K562 (cell line): Measurements from ENCODE around the gene TLR8.

Source experiments
- FOXK1 ChIP-seq: sonication (generic); formaldehyde crosslinking; IDR thresholded peaks from 2 replicates; pipeline ENCODE4 v1.8.0; 2022; ENCODE audit warnings: missing genetic modification reagents, mild to moderate bottlenecking, borderline replicate concordance
- MCM2 ChIP-seq: fragments of 450-650 bp; IDR thresholded peaks from 2 replicates; pipeline ENCODE4 v1.6.1; 2017; ENCODE audit warnings: low read depth, mild to moderate bottlenecking
- NBN ChIP-seq: fragments of 450-650 bp; IDR thresholded peaks from 2 replicates; pipeline ENCODE4 v1.6.1; 2016; ENCODE audit warnings: low read depth, mild to moderate bottlenecking
- NFYB ChIP-seq: IDR thresholded peaks from 2 replicates; pipeline ENCODE4 v1.6.1; 2011; ENCODE audit warnings: mild to moderate bottlenecking, moderate library complexity; ENCODE audit not compliant: insufficient read length; ENCODE audit errors: extremely low read depth
- SMC3 ChIP-seq: conservative IDR thresholded peaks from 2 replicates; pipeline ENCODE4 v1.6.1; 2011; ENCODE audit warnings: low read depth, low read length, improper control_type of control experiment; ENCODE audit not compliant: insufficient read depth
- THRAP3 ChIP-seq: fragments of 450-650 bp; IDR thresholded peaks from 2 replicates; pipeline ENCODE4 v1.6.1; 2016; ENCODE audit warnings: mild to moderate bottlenecking, inconsistent platforms, borderline replicate concordance
- ZC3H4 ChIP-seq: sonication (generic); formaldehyde crosslinking; IDR thresholded peaks from 2 replicates; pipeline ENCODE4 v1.9.0; 2021; ENCODE audit warnings: missing genetic modification reagents, borderline replicate concordance
- ZFP1 ChIP-seq: fragments of 450-650 bp; formaldehyde crosslinking; IDR thresholded peaks from 2 replicates; pipeline ENCODE4 v1.4.0; 2020; ENCODE audit warnings: mild to moderate bottlenecking, mixed read lengths
- TF ChIP-seq, protein P1 (sequence below): fragments of 250-450 bp; sonication (Bioruptor Pico); IDR thresholded peaks from 2 replicates; pipeline ENCODE4 v1.4.0; 2020
- TF ChIP-seq, protein P2 (sequence below): sonication (generic); formaldehyde crosslinking; IDR thresholded peaks from 2 replicates; pipeline ENCODE4 v1.5.0; 2020; ENCODE audit warnings: missing genetic modification reagents
- TF ChIP-seq, protein P3 (sequence below), 3 experiments: IDR thresholded peaks in 2 of 3; conservative IDR thresholded peaks in 1 of 3; 2 replicates each; pipeline ENCODE4 v1.5.1; 2011 to 2012; ENCODE audit warnings: low read length in 3 of 3, mild to moderate bottlenecking in 3 of 3, control low read depth in 2 of 3, improper control_type of control experiment in 1 of 3, inconsistent platforms in 1 of 3, low read depth in 1 of 3, mixed read lengths in 1 of 3, moderate library complexity in 1 of 3; ENCODE audit not compliant: insufficient read depth in 2 of 3
- TF ChIP-seq, protein P4 (sequence below): sonication (generic); formaldehyde crosslinking; IDR thresholded peaks from 2 replicates; pipeline ENCODE4 v1.8.1; 2022; ENCODE audit warnings: missing genetic modification reagents
- TF ChIP-seq, protein P5 (sequence below): sonication (generic); formaldehyde crosslinking; IDR thresholded peaks from 2 replicates; pipeline ENCODE4 v1.8.0; 2022; ENCODE audit warnings: mild to moderate bottlenecking, missing genetic modification reagents, borderline replicate concordance
- TF ChIP-seq, protein P6 (sequence below): sonication (generic); formaldehyde crosslinking; IDR thresholded peaks from 2 replicates; pipeline ENCODE4 v1.4.0; 2020; ENCODE audit warnings: mild to moderate bottlenecking, missing genetic modification reagents

DNA sequence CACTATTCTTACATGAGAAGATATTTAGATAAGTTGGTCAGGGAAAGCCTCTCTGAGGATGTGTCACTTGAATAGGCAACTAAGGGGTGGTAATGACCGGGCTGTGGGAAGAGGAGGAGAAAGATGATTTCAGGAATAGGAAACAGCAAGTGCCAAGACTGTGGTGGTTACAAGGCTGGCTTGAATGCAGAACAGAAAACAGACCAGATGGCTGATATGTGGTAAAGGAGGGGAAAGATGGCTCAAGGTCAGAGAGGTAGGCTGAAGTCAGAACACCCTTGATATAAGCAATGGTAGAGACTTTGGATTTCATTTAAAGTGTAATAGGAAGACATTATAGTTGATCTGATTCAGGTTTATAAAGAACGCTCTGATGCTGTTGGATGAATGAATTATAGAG lies 24.5 kb upstream of the TLR8 start:
- TF ChIP-seq, protein P1, sequence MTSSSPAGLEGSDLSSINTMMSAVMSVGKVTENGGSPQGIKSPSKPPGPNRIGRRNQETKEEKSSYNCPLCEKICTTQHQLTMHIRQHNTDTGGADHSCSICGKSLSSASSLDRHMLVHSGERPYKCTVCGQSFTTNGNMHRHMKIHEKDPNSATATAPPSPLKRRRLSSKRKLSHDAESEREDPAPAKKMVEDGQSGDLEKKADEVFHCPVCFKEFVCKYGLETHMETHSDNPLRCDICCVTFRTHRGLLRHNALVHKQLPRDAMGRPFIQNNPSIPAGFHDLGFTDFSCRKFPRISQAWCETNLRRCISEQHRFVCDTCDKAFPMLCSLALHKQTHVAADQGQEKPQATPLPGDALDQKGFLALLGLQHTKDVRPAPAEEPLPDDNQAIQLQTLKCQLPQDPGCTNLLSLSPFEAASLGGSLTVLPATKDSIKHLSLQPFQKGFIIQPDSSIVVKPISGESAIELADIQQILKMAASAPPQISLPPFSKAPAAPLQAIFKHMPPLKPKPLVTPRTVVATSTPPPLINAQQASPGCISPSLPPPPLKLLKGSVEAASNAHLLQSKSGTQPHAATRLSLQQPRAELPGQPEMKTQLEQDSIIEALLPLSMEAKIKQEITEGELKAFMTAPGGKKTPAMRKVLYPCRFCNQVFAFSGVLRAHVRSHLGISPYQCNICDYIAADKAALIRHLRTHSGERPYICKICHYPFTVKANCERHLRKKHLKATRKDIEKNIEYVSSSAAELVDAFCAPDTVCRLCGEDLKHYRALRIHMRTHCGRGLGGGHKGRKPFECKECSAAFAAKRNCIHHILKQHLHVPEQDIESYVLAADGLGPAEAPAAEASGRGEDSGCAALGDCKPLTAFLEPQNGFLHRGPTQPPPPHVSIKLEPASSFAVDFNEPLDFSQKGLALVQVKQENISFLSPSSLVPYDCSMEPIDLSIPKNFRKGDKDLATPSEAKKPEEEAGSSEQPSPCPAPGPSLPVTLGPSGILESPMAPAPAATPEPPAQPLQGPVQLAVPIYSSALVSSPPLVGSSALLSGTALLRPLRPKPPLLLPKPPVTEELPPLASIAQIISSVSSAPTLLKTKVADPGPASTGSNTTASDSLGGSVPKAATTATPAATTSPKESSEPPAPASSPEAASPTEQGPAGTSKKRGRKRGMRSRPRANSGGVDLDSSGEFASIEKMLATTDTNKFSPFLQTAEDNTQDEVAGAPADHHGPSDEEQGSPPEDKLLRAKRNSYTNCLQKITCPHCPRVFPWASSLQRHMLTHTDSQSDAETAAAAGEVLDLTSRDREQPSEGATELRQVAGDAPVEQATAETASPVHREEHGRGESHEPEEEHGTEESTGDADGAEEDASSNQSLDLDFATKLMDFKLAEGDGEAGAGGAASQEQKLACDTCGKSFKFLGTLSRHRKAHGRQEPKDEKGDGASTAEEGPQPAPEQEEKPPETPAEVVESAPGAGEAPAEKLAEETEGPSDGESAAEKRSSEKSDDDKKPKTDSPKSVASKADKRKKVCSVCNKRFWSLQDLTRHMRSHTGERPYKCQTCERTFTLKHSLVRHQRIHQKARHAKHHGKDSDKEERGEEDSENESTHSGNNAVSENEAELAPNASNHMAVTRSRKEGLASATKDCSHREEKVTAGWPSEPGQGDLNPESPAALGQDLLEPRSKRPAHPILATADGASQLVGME: no peak
- TF ChIP-seq SMC3 (no peak), THRAP3 (no peak), NBN (no peak), NFYB (no peak), FOXK1 (CRISPR knock-in tag) (no peak), ZC3H4 (no peak), ZFP1 (no peak), MCM2 (no peak)
- TF ChIP-seq, protein P2, sequence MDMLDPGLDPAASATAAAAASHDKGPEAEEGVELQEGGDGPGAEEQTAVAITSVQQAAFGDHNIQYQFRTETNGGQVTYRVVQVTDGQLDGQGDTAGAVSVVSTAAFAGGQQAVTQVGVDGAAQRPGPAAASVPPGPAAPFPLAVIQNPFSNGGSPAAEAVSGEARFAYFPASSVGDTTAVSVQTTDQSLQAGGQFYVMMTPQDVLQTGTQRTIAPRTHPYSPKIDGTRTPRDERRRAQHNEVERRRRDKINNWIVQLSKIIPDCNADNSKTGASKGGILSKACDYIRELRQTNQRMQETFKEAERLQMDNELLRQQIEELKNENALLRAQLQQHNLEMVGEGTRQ (CRISPR knock-in tag): no peak
- TF ChIP-seq, protein P3, sequence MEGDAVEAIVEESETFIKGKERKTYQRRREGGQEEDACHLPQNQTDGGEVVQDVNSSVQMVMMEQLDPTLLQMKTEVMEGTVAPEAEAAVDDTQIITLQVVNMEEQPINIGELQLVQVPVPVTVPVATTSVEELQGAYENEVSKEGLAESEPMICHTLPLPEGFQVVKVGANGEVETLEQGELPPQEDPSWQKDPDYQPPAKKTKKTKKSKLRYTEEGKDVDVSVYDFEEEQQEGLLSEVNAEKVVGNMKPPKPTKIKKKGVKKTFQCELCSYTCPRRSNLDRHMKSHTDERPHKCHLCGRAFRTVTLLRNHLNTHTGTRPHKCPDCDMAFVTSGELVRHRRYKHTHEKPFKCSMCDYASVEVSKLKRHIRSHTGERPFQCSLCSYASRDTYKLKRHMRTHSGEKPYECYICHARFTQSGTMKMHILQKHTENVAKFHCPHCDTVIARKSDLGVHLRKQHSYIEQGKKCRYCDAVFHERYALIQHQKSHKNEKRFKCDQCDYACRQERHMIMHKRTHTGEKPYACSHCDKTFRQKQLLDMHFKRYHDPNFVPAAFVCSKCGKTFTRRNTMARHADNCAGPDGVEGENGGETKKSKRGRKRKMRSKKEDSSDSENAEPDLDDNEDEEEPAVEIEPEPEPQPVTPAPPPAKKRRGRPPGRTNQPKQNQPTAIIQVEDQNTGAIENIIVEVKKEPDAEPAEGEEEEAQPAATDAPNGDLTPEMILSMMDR (IDR thresholded peaks at IDR 0.05 in 2 of 3, conservative IDR thresholded peaks at IDR 0.05 in 1 of 3; ENCODE audit: insufficient read depth in 2 of 3, low read depth in 1 of 3, low read length in 3 of 3): no peak
- TF ChIP-seq, protein P4, sequence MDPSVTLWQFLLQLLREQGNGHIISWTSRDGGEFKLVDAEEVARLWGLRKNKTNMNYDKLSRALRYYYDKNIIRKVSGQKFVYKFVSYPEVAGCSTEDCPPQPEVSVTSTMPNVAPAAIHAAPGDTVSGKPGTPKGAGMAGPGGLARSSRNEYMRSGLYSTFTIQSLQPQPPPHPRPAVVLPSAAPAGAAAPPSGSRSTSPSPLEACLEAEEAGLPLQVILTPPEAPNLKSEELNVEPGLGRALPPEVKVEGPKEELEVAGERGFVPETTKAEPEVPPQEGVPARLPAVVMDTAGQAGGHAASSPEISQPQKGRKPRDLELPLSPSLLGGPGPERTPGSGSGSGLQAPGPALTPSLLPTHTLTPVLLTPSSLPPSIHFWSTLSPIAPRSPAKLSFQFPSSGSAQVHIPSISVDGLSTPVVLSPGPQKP (CRISPR knock-in tag): no peak
- TF ChIP-seq, protein P5, sequence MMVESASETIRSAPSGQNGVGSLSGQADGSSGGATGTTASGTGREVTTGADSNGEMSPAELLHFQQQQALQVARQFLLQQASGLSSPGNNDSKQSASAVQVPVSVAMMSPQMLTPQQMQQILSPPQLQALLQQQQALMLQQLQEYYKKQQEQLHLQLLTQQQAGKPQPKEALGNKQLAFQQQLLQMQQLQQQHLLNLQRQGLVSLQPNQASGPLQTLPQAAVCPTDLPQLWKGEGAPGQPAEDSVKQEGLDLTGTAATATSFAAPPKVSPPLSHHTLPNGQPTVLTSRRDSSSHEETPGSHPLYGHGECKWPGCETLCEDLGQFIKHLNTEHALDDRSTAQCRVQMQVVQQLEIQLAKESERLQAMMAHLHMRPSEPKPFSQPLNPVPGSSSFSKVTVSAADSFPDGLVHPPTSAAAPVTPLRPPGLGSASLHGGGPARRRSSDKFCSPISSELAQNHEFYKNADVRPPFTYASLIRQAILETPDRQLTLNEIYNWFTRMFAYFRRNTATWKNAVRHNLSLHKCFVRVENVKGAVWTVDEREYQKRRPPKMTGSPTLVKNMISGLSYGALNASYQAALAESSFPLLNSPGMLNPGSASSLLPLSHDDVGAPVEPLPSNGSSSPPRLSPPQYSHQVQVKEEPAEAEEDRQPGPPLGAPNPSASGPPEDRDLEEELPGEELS (CRISPR knock-in tag): no peak
- TF ChIP-seq, protein P6, sequence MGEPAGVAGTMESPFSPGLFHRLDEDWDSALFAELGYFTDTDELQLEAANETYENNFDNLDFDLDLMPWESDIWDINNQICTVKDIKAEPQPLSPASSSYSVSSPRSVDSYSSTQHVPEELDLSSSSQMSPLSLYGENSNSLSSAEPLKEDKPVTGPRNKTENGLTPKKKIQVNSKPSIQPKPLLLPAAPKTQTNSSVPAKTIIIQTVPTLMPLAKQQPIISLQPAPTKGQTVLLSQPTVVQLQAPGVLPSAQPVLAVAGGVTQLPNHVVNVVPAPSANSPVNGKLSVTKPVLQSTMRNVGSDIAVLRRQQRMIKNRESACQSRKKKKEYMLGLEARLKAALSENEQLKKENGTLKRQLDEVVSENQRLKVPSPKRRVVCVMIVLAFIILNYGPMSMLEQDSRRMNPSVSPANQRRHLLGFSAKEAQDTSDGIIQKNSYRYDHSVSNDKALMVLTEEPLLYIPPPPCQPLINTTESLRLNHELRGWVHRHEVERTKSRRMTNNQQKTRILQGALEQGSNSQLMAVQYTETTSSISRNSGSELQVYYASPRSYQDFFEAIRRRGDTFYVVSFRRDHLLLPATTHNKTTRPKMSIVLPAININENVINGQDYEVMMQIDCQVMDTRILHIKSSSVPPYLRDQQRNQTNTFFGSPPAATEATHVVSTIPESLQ: no peak
